OCI-LY1 (cell line): ENCODE measurements around the gene NEK6.

ENCODE experiments used
- H2AFZ ChIP-seq: fragments of 200-600 bp; sonication (generic), shearing (Covaris generic); 2 replicates; pipeline ENCODE4 v1.6.0; 2014; ENCODE audit warnings: antibody characterized with exemption, mild to moderate bottlenecking, low read length
- H3F3A ChIP-seq: fragments of 200-600 bp; sonication (generic), shearing (Covaris generic); 2 replicates; pipeline ENCODE4 v1.6.0; 2014; ENCODE audit warnings: mild to moderate bottlenecking, antibody characterized with exemption, low read length, moderate library complexity; ENCODE audit not compliant: insufficient read depth
- H3K27ac ChIP-seq: fragments of 200-600 bp; sonication (generic); 2 replicates; pipeline ENCODE4 v1.5.1; 2014; ENCODE audit warnings: low read length, mixed run types, mild to moderate bottlenecking, low read depth; ENCODE audit not compliant: poor library complexity, severe bottlenecking
- H3K27me3 ChIP-seq: fragments of 200-600 bp; sonication (generic); 2 replicates; pipeline ENCODE4 v1.6.0; 2014; ENCODE audit warnings: antibody characterized with exemption, mild to moderate bottlenecking, low read length, moderate library complexity; ENCODE audit not compliant: insufficient read depth
- H3K36me3 ChIP-seq: fragments of 200-600 bp; sonication (generic); 2 replicates; pipeline ENCODE4 v1.6.1; 2014; ENCODE audit warnings: mild to moderate bottlenecking, antibody characterized with exemption, low read length, moderate library complexity, mixed read lengths; ENCODE audit not compliant: insufficient read depth
- H3K4me1 ChIP-seq: fragments of 200-600 bp; sonication (generic); 2 replicates; pipeline ENCODE4 v1.5.1; 2014; ENCODE audit warnings: mild to moderate bottlenecking, low read length, moderate library complexity; ENCODE audit not compliant: insufficient read depth, severe bottlenecking
- H3K4me2 ChIP-seq: fragments of 200-600 bp; sonication (generic), shearing (Covaris generic); 2 replicates; pipeline ENCODE4 v1.6.1; 2014; ENCODE audit warnings: low read length
- H3K4me3 ChIP-seq: fragments of 200-600 bp; sonication (generic); 2 replicates; pipeline ENCODE4 v1.5.1; 2014; ENCODE audit warnings: low read length, low read depth, mild to moderate bottlenecking, mixed read lengths; ENCODE audit not compliant: poor library complexity, severe bottlenecking
- H3K79me2 ChIP-seq: fragments of 200-600 bp; shearing (Covaris generic); 2 replicates; pipeline ENCODE4 v1.6.1; 2016; ENCODE audit warnings: mixed run types, low read length, mixed read lengths; ENCODE audit not compliant: insufficient read depth
- H3K9ac ChIP-seq: fragments of 200-600 bp; sonication (generic), shearing (Covaris generic); 2 replicates; pipeline ENCODE4 v1.6.1; 2014; ENCODE audit warnings: mild to moderate bottlenecking, low read length, mixed read lengths
- H3K9me2 ChIP-seq: fragments of 200-600 bp; sonication (generic), shearing (Covaris generic); 2 replicates; pipeline ENCODE4 v1.6.1; 2014; ENCODE audit warnings: low read depth, mild to moderate bottlenecking, low read length, mixed read lengths
- H3K9me3 ChIP-seq: fragments of 200-600 bp; shearing (Covaris generic); 2 replicates; pipeline ENCODE4 v1.6.1; 2014; ENCODE audit warnings: low read length, mixed read lengths
- H4K20me1 ChIP-seq: fragments of 200-600 bp; sonication (generic), shearing (Covaris generic); 2 replicates; pipeline ENCODE4 v1.6.0; 2016; ENCODE audit warnings: mild to moderate bottlenecking, low read length; ENCODE audit not compliant: insufficient read depth
- CTCF ChIP-seq: fragments of 200-600 bp; sonication (generic), shearing (Covaris generic); IDR thresholded peaks from 2 replicates; pipeline ENCODE4 v1.5.1; 2017; ENCODE audit warnings: mild to moderate bottlenecking, antibody characterized with exemption, low read length, moderate library complexity, mixed read lengths
- EZH2 ChIP-seq: fragments of 200-600 bp; sonication (generic), shearing (Covaris generic); IDR thresholded peaks from 2 replicates; pipeline ENCODE4 v1.8.0; 2017; ENCODE audit warnings: borderline replicate concordance, mixed run types, mild to moderate bottlenecking, antibody characterized with exemption, low read length, moderate library complexity, mixed read lengths

The NEK6 gene

DNA sequence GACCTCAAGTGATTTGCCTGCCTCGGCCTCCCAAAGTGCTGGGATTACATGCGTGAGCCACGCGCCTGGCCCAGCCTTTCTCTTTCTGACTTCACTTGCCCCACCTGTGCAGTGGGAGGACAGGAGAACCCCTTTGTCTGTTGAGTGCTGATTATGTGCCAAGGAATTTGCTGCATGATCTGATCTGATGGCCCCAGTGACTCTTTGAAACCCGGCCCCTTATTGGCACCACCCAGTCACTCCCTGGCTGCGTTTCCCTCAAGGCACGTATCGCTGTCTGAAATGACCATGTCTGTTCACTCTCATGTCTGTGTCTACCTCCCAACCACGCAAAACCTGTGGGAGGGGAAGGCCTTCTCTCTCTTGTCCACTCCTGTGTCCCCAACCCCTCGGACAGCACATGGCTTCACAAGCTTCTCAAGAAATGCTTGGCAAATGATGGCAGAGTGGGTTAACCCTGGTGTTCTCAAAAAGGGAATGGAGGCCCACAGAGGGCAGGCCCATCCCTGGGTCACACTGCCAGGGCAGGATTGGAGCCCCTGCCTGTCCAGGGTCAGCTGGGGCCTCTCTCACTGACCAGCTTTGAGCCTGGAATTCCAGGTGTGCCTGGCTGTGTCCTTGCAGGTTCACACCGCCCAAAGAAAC, 21.9 kb downstream of the NEK6 start:
- H3K27me3 ChIP-seq, result peaks cover 7% of the 10 kb centered on the region; the same call in 1 of the 2 replicates
- H3K4me3 ChIP-seq, result no peak overlapping the region
- H3K9me2 ChIP-seq, result no peaks in the 10 kb centered on the region
- no peaks in the 10 kb centered on the region for H3K9me3 ChIP-seq
- H3F3A ChIP-seq, result no peaks in the 10 kb centered on the region
- no peak overlapping the region for H3K4me2 ChIP-seq
- no peak for TF ChIP-seq EZH2
- H3K36me3 ChIP-seq, result no peaks in the 10 kb centered on the region
- no peak overlapping the region for H3K9ac ChIP-seq
- no peaks in the 10 kb centered on the region for H4K20me1 ChIP-seq
- no peak overlapping the region for H3K27ac ChIP-seq
- H3K4me1 ChIP-seq, result no peaks in the 10 kb centered on the region
- H2AFZ ChIP-seq, result no peak overlapping the region
- no peaks in the 10 kb centered on the region for H3K79me2 ChIP-seq

DNA sequence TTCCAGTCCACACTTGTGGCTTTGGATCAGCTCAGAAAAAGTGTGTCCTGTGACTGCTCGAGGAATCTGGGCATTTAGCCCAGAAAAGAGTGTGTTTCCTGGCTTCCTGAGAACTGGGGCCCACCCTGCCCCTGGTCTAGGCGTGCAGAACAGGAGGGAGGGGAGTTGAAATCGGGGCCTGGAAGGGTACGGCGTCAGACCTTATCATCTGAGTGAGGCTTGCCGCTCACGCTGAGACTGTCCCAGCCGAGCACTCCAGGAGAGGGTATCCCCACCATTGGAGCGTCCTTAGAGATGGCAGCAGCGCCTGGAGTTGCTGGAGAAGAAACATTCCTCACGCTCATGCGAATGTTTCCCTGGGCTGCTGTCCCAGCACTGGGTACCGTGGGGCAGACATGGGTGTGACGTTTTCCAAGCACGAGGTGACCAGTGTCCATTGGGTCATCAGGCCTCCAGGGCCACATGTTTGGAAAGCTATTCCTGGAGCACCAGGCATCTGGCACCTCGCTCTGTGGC, 22.5 kb downstream of the NEK6 start:
- no peak overlapping the region for H3K27ac ChIP-seq
- no peak overlapping the region for H3K4me2 ChIP-seq
- no peaks in the 10 kb centered on the region for H3K36me3 ChIP-seq
- H3K4me3 ChIP-seq, result no peak overlapping the region
- H3K9ac ChIP-seq, result no peak overlapping the region
- peaks cover 9% of the 10 kb centered on the region for H3K27me3 ChIP-seq
- no peaks in the 10 kb centered on the region for H3K9me2 ChIP-seq
- no peak overlapping the region for H2AFZ ChIP-seq
- no peaks in the 10 kb centered on the region for H3F3A ChIP-seq
- no peaks in the 10 kb centered on the region for H3K79me2 ChIP-seq
- TF ChIP-seq EZH2 (no peak), CTCF (no peak)
- H3K4me1 ChIP-seq, result no peaks in the 10 kb centered on the region
- H3K9me3 ChIP-seq, result no peaks in the 10 kb centered on the region
- H4K20me1 ChIP-seq, result no peaks in the 10 kb centered on the region

DNA sequence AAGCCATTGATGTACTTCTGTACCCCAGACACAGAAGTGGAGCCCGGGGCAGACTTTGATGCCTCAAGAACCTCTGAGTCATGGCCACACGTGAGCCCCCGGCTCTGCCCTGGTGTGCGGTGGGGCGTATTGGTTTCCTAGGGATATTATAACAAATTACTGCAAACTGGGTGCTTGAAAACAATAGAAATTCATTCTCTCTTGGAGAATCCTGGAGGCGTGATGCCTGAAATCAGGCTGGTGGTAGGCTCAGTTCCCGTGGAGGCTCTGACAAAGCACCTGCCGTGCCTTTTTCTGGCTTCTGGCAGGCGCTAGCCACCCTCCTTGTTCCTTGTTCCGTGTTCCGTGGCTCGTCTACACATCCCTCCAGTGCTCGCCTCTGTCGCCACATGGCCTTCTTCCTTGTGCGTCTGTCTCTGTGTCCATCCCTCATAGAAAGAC, 24.2 kb downstream of the NEK6 start:
- no peaks in the 10 kb centered on the region for H3K79me2 ChIP-seq
- H3K9ac ChIP-seq, result no peak overlapping the region
- H3K4me3 ChIP-seq, result no peak overlapping the region

More for the DNA sequence above, 24.2 kb downstream of the NEK6 start:
- Histone ChIP-seq H3K4me2 (no peak overlapping the region), H3K27ac (no peak overlapping the region), H3K9me2 (no peaks in the 10 kb centered on the region), H3K36me3 (no peaks in the 10 kb centered on the region), H2AFZ (no peak overlapping the region), H4K20me1 (no peaks in the 10 kb centered on the region), H3K9me3 (no peaks in the 10 kb centered on the region), H3F3A (no peaks in the 10 kb centered on the region), H3K4me1 (peaks cover 11% of the 10 kb centered on the region), H3K27me3 (peaks cover 15% of the 10 kb centered on the region)
- TF ChIP-seq CTCF (no peak), EZH2 (no peak)
